Activated T-helper 17 cell treated with anti-CD3 and anti-CD28 coated beads, Interleukin-2, amount 50 U/mL, for 72 hours (primary cell): ENCODE results near the gene LTA. TPM values are rescaled to one million over a fixed set of nuclear protein-coding genes. Genes with fewer than 3 reads are reported as not detected.

Experiments
- ATAC-seq: fragments of 150-1000 bp; cut with Tn5 transposase; replicated peaks from 2 replicates; pipeline ENCODE4 v1.10.0; 2021; ENCODE audit warnings: mild to moderate bottlenecking, moderate library complexity
- H3K27ac Mint-ChIP-seq: one replicate; pipeline ENCODE4 v1.8.0; 2022; ENCODE audit warnings: mixed read lengths
- H3K27me3 Mint-ChIP-seq: one replicate; pipeline ENCODE4 v1.8.0; 2022; ENCODE audit warnings: mixed read lengths
- H3K36me3 Mint-ChIP-seq: one replicate; pipeline ENCODE4 v1.8.0; 2022; ENCODE audit warnings: low read depth, mild to moderate bottlenecking, mixed read lengths
- H3K4me1 Mint-ChIP-seq: one replicate; pipeline ENCODE4 v1.8.0; 2022; ENCODE audit warnings: mixed read lengths
- H3K4me3 Mint-ChIP-seq: one replicate; pipeline ENCODE4 v1.8.0; 2022; ENCODE audit warnings: mild to moderate bottlenecking, mixed read lengths
- H3K9me3 Mint-ChIP-seq: one replicate; pipeline ENCODE4 v1.8.0; 2022; ENCODE audit warnings: mixed read lengths
- total RNA-seq, 2 donors: library from RNA; stranded (reverse); gene quantifications; one replicate each; pipeline ENCODE4 v1.2.3, GENCODE V29; 2022

The LTA gene
- total RNA-seq, 2 donors from 2014 or later: 163 to 567 TPM

DNA sequence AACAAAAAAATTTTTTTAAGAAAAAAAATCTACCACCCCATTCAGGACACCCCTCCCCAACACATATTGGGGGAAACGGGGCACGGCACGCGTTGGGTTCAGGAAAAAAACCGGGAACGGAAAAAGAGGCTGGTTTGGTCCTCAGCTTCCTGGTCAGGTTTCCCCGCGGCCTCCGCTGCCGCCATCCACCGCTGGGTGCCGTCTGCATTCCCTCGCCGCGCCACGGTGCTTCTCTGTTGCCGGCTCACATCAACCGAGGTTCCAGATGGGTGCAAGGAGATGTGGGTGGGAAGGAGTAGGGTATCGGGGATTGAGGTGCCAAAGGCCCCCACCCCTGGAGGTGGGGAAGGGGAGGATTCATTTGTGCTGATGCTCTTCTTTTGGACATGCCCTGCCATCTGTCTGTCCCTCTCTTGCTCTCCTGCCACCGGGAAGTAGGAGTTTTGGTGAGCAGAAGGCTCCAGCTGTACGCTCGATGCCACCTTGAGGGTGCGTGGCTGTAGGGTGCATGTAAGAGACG, 37.5 kb upstream of the LTA start:
- Mint-ChIP-seq H3K4me3 (no peak overlapping the region), H3K9me3 (no peaks in the 10 kb centered on the region), H3K4me1 (peaks cover 46% of the 10 kb centered on the region), H3K27ac (no peak overlapping the region), H3K36me3 (peaks cover 100% of the 10 kb centered on the region), H3K27me3 (no peaks in the 10 kb centered on the region)
- ATAC-seq: no peak

DNA sequence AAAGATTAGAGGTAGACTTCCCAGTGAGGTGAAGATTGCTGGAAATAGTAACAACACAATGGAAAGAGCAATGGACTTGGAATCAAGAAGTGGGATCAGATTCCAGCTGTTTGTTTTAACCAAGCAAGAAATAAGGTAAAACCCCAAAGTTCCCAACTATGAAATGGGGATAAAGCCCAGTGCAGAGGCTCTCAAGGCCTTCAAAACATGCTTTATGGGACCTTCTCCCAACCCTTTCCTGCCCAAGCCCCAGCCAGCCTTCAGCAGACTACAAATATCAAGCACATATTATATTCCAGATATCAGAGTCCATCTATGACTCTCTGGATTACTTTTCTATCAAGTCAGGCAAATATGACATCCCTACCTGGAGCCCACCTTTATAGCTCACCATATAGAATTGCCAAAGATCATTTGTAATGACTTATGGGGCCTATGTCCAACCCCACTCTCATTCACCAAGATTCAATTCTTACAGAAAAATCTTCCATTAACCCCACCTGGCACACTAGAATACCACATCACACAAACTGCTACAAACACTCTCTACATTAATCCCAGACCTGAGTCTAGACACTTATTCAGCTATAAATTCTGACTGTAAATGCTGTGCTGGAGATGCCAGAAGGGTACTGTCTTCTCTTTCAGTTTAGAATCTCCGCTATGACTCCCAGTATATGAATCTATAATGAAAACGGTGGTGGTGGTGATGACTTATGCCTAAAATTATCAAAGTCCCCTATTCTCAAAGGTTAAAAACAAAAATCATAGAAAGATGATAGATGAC, 36.4 kb upstream of the LTA start:
- Mint-ChIP-seq H3K27ac (no peak overlapping the region), H3K4me1 (peaks cover 46% of the 10 kb centered on the region), H3K4me3 (peak overlapping the region; percentile 33)

DNA sequence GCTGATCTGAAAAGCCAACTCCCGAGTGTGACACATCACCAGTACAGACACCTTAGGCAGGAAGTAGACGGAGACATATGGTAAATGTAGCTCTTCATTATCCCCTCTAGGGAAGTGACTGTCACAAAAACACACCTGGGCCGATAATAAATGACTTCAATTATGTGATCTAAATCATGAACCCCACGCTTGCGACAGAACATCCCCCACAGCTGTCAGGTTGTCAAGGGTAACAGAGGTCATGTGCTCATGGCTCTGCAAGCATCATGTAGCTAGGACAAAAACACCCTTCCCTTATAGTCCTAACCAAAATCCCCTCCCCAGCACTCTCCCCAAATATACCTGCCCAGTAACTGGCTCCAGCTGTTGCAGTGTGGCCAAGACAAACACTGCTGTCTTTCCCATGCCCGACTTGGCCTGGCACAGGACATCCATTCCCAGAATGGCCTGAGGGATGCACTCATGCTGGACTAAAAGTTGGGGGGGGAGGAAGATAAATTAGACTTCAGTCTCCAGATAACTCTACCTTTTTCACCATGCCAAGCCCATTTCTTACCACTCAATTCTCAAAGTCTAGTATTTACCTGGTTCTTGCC, 33.2 kb upstream of the LTA start:
- ATAC-seq: no peak
- Mint-ChIP-seq H3K4me3 (peak overlapping the region; percentile 99), H3K27ac (peak overlapping the region; percentile 98), H3K9me3 (no peaks in the 10 kb centered on the region), H3K27me3 (no peaks in the 10 kb centered on the region), H3K4me1 (peaks cover 33% of the 10 kb centered on the region), H3K36me3 (peaks cover 85% of the 10 kb centered on the region)

More for the DNA sequence above, 36.4 kb upstream of the LTA start:
- Mint-ChIP-seq H3K9me3 (no peaks in the 10 kb centered on the region), H3K36me3 (peaks cover 100% of the 10 kb centered on the region), H3K27me3 (no peaks in the 10 kb centered on the region)
- no peak for ATAC-seq

DNA sequence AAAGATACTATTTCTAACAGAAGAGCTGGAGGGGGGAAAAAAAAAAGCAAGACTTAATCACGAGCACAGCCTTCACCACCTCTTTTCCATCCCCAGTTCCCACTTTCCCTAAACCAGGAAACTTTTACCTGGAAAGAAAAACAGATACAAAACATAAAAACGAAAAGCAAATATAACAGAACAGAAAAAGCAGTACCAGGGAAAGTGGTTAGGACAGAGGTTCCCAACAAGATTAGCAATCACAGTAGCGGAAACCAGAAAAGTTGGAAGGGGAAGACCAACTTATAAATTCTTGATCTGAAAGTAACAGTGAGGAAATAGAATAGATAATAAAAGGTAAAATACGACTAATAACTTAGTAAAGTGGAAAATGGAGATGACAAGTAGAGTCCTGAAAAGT, 31.4 kb upstream of the LTA start:
- Mint-ChIP-seq H3K27ac (peak overlapping the region; percentile 98), H3K36me3 (peaks cover 68% of the 10 kb centered on the region), H3K4me3 (peak overlapping the region; percentile 99), H3K27me3 (no peaks in the 10 kb centered on the region), H3K4me1 (peaks cover 34% of the 10 kb centered on the region), H3K9me3 (no peaks in the 10 kb centered on the region)
- ATAC-seq: no peak

DNA sequence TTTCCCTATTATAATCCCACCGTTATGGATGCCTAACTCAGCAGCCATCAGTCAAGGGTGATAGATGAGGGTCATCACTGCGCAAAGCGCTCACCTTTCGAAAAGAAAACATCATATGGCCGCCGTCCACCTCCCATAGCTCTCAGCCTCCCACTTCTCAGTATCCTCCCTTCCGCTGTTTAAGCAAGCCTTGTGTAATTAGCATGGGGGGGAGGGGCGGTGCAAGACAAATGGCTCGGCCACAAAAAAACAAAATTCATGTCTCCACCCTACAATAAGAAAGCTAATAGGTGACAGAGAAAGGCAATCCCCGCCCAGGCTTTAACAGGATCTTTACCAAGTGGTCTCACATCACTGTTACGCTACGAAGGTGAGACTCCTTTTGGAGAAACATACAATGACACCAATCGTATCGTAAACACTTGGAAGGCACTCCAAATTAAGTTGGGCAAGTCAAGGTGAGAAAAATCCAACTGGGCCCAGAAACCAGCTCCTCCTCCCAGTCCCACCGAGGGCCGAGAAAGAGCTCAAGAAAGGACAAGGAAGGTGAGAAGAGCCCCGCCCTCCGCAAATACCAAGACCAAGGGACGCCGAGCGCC, 30.9 kb upstream of the LTA start:
- peak overlapping the region; percentile 99 for H3K4me3 Mint-ChIP-seq
- peak; percentile 31 for ATAC-seq
- no peaks in the 10 kb centered on the region for H3K27me3 Mint-ChIP-seq
- peak overlapping the region; percentile 98 for H3K27ac Mint-ChIP-seq
- H3K9me3 Mint-ChIP-seq: no peaks in the 10 kb centered on the region
- peaks cover 33% of the 10 kb centered on the region for H3K4me1 Mint-ChIP-seq
- H3K36me3 Mint-ChIP-seq: peaks cover 63% of the 10 kb centered on the region

DNA sequence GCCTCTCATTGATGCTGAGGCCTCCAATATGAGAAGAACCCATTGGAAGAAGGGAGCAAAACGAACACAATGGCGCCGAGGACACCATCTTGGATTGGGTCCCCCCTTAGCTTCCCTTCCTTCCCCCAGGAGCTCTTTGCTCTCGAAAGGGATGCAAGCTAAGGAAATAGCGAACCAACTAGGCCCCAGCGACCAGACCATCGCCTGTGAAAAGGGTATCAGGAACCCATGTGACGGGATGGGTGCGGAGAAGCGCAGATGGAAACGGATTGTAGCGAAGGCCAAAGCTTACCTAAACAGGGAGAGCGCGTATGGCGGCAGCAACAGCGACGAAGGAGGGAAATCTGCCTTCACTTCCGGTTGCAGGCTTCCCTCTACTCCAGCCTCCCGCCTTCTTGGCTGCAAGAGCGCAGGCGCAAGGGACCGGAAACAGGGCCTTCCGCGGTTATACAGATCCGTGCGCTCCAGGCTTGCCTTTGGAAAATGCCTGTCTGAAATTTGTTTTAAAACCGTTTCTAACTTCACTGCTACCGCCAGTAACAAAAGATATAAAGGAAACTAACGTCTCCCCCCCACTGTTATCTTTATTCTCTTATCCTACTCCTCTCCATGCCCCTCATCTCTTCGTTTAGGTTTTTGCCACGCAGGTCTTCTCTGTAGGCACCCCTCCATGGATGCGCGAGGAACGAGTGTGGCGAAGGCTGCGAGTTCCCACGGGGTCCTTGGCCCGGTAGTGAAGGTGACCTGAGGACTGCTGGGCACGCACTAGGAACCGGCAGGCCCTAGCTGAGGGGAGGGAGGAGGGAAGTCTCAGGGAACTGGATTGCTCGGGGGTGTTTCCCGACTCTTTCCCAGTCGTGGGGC, 30.2 kb upstream of the LTA start, which contains the start of gene DDX39B:
DDX39B (minus strand) TSS at position 346 of the 864 bp plus-strand sequence. CDS start 1,471 bp downstream, outside the sequence.
- ATAC-seq: peak; percentile 80
- no peaks in the 10 kb centered on the region for H3K9me3 Mint-ChIP-seq
- peaks cover 35% of the 10 kb centered on the region for H3K4me1 Mint-ChIP-seq
- H3K27ac Mint-ChIP-seq: peak within 1 kb of the TSS; percentile 98
- no peaks in the 10 kb centered on the region for H3K27me3 Mint-ChIP-seq
- H3K36me3 Mint-ChIP-seq: peaks cover 56% of the 10 kb centered on the region
- peak within 1 kb of the TSS; percentile 99 for H3K4me3 Mint-ChIP-seq

DNA sequence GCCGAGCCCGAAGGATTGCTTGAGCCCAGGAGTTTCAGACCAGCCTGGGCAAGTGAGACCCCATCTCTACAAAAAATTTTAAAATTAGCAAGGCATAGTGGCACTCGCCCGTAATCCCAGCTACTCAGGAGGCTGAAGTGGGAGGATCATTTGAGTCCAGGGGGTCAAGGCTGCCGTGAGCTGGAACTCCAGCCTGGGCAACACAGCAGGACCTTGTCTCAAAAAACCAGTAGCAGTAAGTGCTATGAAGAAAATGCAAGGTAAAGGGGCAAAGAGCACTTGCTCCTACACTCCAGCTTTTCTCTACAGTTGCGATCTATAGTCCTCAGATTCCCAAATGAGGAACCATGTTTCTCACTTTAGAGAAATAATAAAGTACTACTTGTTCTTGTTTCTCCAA, 28.4 kb upstream of the LTA start:
- no peak for ATAC-seq
- no peaks in the 10 kb centered on the region for H3K9me3 Mint-ChIP-seq
- no peaks in the 10 kb centered on the region for H3K27me3 Mint-ChIP-seq
- H3K27ac Mint-ChIP-seq: no peak overlapping the region
- peaks cover 31% of the 10 kb centered on the region for H3K4me1 Mint-ChIP-seq
- peak overlapping the region; percentile 99 for H3K4me3 Mint-ChIP-seq
- H3K36me3 Mint-ChIP-seq: peaks cover 52% of the 10 kb centered on the region

DNA sequence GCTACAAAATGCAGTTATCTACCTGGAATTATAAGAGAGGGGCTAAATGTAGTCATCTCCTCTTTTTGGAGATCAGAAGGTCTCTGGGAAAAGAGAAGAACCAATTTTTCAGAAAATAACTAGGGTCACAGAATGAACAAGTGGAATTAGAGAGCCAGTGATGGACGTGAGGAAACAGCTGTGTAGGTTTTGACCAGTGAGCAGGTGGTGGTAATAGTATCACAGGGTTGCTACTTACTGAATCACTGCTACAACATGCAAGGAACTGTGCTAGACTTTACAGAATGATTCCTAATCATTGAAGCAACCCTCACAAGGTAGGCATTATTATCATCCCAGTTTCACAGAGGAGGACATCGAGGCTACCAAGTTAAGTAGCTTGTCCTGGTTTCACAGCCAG, 27.4 kb upstream of the LTA start:
- no peak overlapping the region for H3K4me3 Mint-ChIP-seq
- H3K27me3 Mint-ChIP-seq: no peaks in the 10 kb centered on the region
- peaks cover 21% of the 10 kb centered on the region for H3K4me1 Mint-ChIP-seq
- no peaks in the 10 kb centered on the region for H3K9me3 Mint-ChIP-seq
- H3K27ac Mint-ChIP-seq: no peak overlapping the region
- no peak for ATAC-seq
- H3K36me3 Mint-ChIP-seq: peaks cover 52% of the 10 kb centered on the region

- Mint-ChIP-seq H3K4me1 (peaks cover 15% of the 10 kb centered on the region), H3K4me3 (peak overlapping the region; percentile 88), H3K36me3 (peaks cover 52% of the 10 kb centered on the region), H3K27ac (peak overlapping the region; percentile 7), H3K27me3 (no peaks in the 10 kb centered on the region), H3K9me3 (no peaks in the 10 kb centered on the region)
- ATAC-seq: no peak
Observed at GRCh38 chr6:31545291-31545690, 26.8 kb upstream of the LTA start.

DNA sequence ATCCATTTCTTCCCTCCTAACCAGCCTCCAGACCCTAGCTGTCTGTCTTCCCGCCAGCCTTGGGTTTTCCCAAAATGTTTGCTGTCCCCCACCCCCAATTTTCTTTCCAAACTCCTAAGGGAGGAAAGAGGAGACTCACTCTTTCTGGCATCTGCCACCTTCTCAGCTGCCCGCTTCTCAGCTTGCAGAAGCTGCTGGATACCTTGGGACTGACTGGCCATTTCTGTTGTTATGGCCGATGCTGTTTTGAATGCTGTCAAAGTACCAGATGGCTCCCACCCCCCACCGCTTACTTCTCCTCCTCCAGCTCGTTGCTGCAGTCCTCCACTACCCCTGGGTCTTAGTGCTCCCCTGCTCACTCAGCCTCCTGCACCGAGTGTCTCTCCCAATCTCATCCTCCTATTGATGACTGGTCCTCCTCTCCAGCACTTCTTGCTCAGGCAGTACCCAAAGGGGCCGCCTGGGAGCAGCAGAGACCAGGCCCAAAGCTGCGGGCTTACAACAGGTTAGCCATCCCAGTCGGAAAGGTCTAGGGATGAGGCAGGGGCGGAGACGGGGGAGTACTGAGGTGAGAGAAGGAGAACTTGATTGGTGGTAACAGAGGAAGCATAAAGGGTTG, 25.6 kb upstream of the LTA start, which contains the start of gene ATP6V1G2:
ATP6V1G2 (minus strand) TSS at position 270 of the 619 bp plus-strand sequence; CDS start at position 221, 49 bp downstream.
- H3K27me3 Mint-ChIP-seq: no peaks in the 10 kb centered on the region
- H3K4me3 Mint-ChIP-seq: peak within 1 kb of the TSS; percentile 88
- peak; percentile 69 for ATAC-seq
- H3K4me1 Mint-ChIP-seq: peaks cover 13% of the 10 kb centered on the region
- peak within 1 kb of the TSS; percentile 87 for H3K27ac Mint-ChIP-seq
- H3K36me3 Mint-ChIP-seq: peaks cover 52% of the 10 kb centered on the region
- no peaks in the 10 kb centered on the region for H3K9me3 Mint-ChIP-seq

DNA sequence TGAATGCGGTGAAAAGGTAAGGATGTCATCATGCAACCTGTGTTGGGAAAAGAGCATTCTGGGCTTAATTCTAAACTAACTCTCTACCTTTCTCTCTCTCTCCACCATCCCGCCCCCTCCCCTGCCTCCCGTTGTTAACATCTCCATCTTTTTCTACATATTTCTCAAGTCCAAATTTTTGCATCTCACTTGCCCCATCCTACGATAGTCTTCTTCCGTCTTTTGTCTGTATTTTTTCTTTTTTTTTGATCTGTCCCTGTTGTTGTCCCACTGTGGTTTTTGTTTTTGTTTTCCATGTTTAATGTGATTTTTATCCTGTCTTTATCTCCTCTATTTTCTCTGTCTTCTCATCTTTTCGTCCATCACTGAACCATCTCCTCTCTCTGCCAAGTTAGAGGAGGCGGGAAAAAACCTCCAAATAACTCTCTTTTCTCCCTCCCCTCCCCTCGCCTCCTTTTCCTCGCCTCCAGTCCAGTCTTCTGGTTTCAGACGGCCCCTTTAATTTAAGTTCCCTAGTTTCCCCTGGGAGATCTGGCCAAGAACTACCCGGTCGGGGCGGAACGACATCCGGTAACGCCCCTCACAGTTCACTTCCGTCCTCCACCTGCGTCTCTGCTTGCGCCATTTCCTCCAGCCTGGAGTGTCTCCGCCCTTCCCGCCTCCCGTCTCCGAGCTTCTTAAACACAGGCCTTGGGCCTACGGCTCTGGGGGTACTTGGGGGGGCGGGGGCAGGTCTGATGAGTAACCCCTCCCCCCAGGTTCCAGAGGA, 24.9 kb upstream of the LTA start, which contains the start of gene NFKBIL1:
NFKBIL1 (plus strand) TSS at position 651 of the 769 bp plus-strand sequence; CDS start at position 738, 87 bp downstream.
- H3K27ac Mint-ChIP-seq: peak within 1 kb of the TSS; percentile 87
- H3K4me3 Mint-ChIP-seq: peak within 1 kb of the TSS; percentile 88
- H3K4me1 Mint-ChIP-seq: peaks cover 13% of the 10 kb centered on the region
- peaks cover 50% of the 10 kb centered on the region for H3K36me3 Mint-ChIP-seq
- peak; percentile 90 for ATAC-seq
- no peaks in the 10 kb centered on the region for H3K27me3 Mint-ChIP-seq
- H3K9me3 Mint-ChIP-seq: no peaks in the 10 kb centered on the region

DNA sequence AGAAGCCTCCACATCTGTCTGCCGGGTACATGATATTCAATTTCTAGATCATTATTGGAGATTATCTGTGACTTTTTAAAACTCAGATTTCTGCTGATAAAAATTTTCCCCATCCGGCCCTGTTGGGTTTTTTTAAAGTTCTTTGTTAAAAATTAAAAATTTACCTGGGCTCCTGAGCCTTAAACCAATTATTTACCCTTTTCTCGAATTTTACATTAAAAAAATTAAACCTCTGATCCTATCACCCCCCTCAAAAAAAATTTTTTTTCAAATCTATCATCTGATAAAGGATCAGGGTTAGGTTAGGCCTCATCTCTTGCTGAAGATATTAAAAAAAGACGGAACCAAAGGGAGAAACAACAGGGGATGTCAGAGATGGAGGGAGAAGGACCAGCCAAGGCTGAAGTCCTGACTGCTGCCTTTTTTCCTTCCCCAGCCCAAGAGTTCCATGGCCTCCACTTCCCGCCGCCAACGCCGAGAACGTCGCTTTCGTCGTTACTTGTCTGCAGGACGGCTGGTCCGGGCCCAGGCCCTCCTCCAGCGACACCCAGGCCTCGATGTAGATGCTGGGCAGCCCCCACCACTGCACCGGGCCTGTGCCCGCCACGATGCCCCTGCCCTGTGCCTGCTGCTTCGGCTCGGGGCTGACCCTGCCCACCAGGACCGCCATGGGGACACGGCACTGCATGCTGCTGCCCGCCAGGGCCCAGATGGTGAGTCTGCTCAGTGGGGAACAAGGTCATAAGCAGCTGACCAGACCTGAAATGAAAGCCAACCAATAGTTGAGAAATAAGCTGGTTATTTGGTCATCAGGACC, 24.2 kb upstream of the LTA start:
- peak overlapping the region; percentile 88 for H3K4me3 Mint-ChIP-seq
- H3K9me3 Mint-ChIP-seq: no peaks in the 10 kb centered on the region
- no peaks in the 10 kb centered on the region for H3K27me3 Mint-ChIP-seq
- peak overlapping the region; percentile 87 for H3K27ac Mint-ChIP-seq
- peaks cover 13% of the 10 kb centered on the region for H3K4me1 Mint-ChIP-seq
- ATAC-seq: no peak
- peaks cover 51% of the 10 kb centered on the region for H3K36me3 Mint-ChIP-seq
